Skeletal muscle satellite cell (primary cell): ENCODE results near the gene ST3GAL6.

Source experiments
- H3K27me3 ChIP-seq: 2 replicates; pipeline ENCODE4 v1.7.0; 2013; ENCODE audit warnings: low read length; ENCODE audit not compliant: control insufficient read depth, insufficient read depth
- H3K36me3 ChIP-seq: 2 replicates; pipeline ENCODE4 v1.7.0; 2013; ENCODE audit warnings: mild to moderate bottlenecking, control low read depth, low read length; ENCODE audit not compliant: insufficient read depth
- H3K4me1 ChIP-seq: 2 replicates; pipeline ENCODE4 v1.7.0; 2013; ENCODE audit warnings: low read length; ENCODE audit not compliant: control insufficient read depth, insufficient read depth
- H3K4me2 ChIP-seq: 2 replicates; pipeline ENCODE4 v1.7.0; 2013; ENCODE audit warnings: mild to moderate bottlenecking, low read length
- H3K4me3 ChIP-seq: 2 replicates; pipeline ENCODE4 v1.7.0; 2013; ENCODE audit warnings: low read length
- H3K9ac ChIP-seq: 2 replicates; pipeline ENCODE4 v1.7.0; 2013; ENCODE audit warnings: mild to moderate bottlenecking, low read depth, low read length, moderate library complexity
- H3K9me3 ChIP-seq: replicated peaks from 2 replicates; pipeline ENCODE4 v1.7.0; 2013; ENCODE audit warnings: mild to moderate bottlenecking, control low read depth, low read length

The ST3GAL6 gene

GRCh38 chr3:98807011-98807410, 43.9 kb downstream of the ST3GAL6 start:
- no peak overlapping the region for H3K9ac ChIP-seq
- no peak overlapping the region for H3K4me2 ChIP-seq
- H3K4me3 ChIP-seq, result no peak overlapping the region
- no peaks in the 10 kb centered on the region for H3K4me1 ChIP-seq
- no peaks in the 10 kb centered on the region for H3K9me3 ChIP-seq
- H3K36me3 ChIP-seq, result peaks cover 76% of the 10 kb centered on the region
- no peaks in the 10 kb centered on the region for H3K27me3 ChIP-seq

- H3K27me3 ChIP-seq, result no peaks in the 10 kb centered on the region
- peaks cover 81% of the 10 kb centered on the region for H3K36me3 ChIP-seq
- no peak overlapping the region for H3K4me3 ChIP-seq
- no peaks in the 10 kb centered on the region for H3K9me3 ChIP-seq
- H3K4me1 ChIP-seq, result no peaks in the 10 kb centered on the region
- no peak overlapping the region for H3K4me2 ChIP-seq
- no peak overlapping the region for H3K9ac ChIP-seq
Measured at GRCh38 chr3:98807561-98807960, 44.4 kb downstream of the ST3GAL6 start.

- no peak overlapping the region for H3K4me3 ChIP-seq
- H3K36me3 ChIP-seq, result peaks cover 81% of the 10 kb centered on the region
- H3K9me3 ChIP-seq, result no peaks in the 10 kb centered on the region
- H3K27me3 ChIP-seq, result no peaks in the 10 kb centered on the region
- no peak overlapping the region for H3K4me2 ChIP-seq
- no peaks in the 10 kb centered on the region for H3K4me1 ChIP-seq
- no peak overlapping the region for H3K9ac ChIP-seq
Measured at GRCh38 chr3:98808071-98808470, 44.9 kb downstream of the ST3GAL6 start.

- Histone ChIP-seq H3K4me2 (no peak overlapping the region), H3K9me3 (no peaks in the 10 kb centered on the region), H3K4me1 (peaks cover under 1% of the 10 kb centered on the region), H3K27me3 (no peaks in the 10 kb centered on the region), H3K4me3 (no peak overlapping the region), H3K9ac (no peak overlapping the region), H3K36me3 (peaks cover 92% of the 10 kb centered on the region)
Measured at GRCh38 chr3:98809557-98809956, 46.4 kb downstream of the ST3GAL6 start.

DNA sequence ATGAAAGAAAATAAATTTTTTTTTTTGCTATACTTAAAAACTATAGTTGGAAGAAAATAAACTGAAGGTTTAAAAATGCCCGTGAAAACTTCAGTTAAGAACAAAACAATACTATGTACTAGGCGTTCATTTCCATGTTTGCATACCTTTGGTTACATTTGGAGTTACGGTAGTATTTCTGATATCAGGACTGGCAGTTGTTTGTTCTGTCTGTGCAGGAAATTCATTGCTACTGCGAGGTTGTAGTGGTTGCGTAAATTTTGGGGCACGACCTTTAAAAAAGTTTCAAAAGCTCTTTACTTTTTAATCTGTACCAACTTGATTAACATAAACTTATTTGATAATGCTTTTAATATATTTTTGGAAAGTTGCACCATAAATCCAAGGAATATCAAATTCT, 47.9 kb downstream of the ST3GAL6 start:
- peaks cover 91% of the 10 kb centered on the region for H3K36me3 ChIP-seq

DNA sequence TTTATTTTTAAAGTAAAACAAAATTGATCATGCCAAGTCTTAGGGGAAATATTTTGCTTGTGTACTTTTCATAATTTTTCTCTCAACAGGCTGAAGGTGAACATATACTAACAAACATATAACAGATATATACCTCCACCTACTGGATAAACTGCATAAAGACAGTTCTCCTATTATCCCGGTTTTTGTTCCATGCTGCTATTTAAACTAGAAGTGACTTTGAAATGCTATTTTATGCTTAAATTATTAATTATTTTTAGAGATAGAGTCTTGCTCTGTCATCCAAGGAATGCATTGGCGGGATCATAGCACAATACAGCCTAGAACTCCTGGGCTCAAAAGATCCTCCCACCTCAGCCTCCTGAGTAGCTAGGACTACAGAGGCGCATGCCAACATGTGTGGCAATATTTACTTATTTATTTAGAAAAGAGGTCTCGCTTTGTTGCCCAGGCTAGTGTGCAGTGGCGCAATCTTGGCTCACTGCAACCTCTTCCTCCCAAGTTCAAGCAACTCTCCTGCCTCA, 49.8 kb downstream of the ST3GAL6 start:
- H3K9ac ChIP-seq, result no peak overlapping the region
- peaks cover 16% of the 10 kb centered on the region for H3K4me1 ChIP-seq
- no peaks in the 10 kb centered on the region for H3K27me3 ChIP-seq
- peaks cover 91% of the 10 kb centered on the region for H3K36me3 ChIP-seq
- no peaks in the 10 kb centered on the region for H3K9me3 ChIP-seq
- H3K4me2 ChIP-seq, result no peak overlapping the region
- H3K4me3 ChIP-seq, result no peak overlapping the region

More for the DNA sequence above, 47.9 kb downstream of the ST3GAL6 start:
- Histone ChIP-seq H3K4me3 (no peak overlapping the region), H3K4me1 (peaks cover 15% of the 10 kb centered on the region), H3K4me2 (no peak overlapping the region), H3K27me3 (no peaks in the 10 kb centered on the region), H3K9ac (no peak overlapping the region), H3K9me3 (no peaks in the 10 kb centered on the region)

GRCh38 chr3:98814817-98815420, 51.8 kb downstream of the ST3GAL6 start:
- peaks cover 91% of the 10 kb centered on the region for H3K36me3 ChIP-seq
- H3K9ac ChIP-seq, result peak overlapping the region; percentile 6
- no peaks in the 10 kb centered on the region for H3K27me3 ChIP-seq
- H3K4me2 ChIP-seq, result no peak overlapping the region
- H3K9me3 ChIP-seq, result no peaks in the 10 kb centered on the region
- no peak overlapping the region for H3K4me3 ChIP-seq
- peaks cover 16% of the 10 kb centered on the region for H3K4me1 ChIP-seq

GRCh38 chr3:98817547-98818041, 54.5 kb downstream of the ST3GAL6 start:
- peaks cover 90% of the 10 kb centered on the region for H3K36me3 ChIP-seq
- H3K4me1 ChIP-seq, result peaks cover 16% of the 10 kb centered on the region
- no peak overlapping the region for H3K9ac ChIP-seq
- no peaks in the 10 kb centered on the region for H3K9me3 ChIP-seq
- H3K27me3 ChIP-seq, result no peaks in the 10 kb centered on the region
- no peak overlapping the region for H3K4me3 ChIP-seq
- H3K4me2 ChIP-seq, result no peak overlapping the region

- Histone ChIP-seq H3K4me3 (no peak overlapping the region), H3K27me3 (no peaks in the 10 kb centered on the region), H3K9me3 (no peaks in the 10 kb centered on the region), H3K4me1 (peaks cover 8% of the 10 kb centered on the region), H3K36me3 (peaks cover 86% of the 10 kb centered on the region), H3K4me2 (no peak overlapping the region), H3K9ac (no peak overlapping the region)
Measured at GRCh38 chr3:98821063-98821462, 57.9 kb downstream of the ST3GAL6 start.

GRCh38 chr3:98823791-98824190, 60.7 kb downstream of the ST3GAL6 start:
- Histone ChIP-seq H3K27me3 (no peaks in the 10 kb centered on the region), H3K9me3 (no peaks in the 10 kb centered on the region)

GRCh38 chr3:98824256-98824655, 61.1 kb downstream of the ST3GAL6 start:
- Histone ChIP-seq H3K9ac (no peak overlapping the region), H3K27me3 (no peaks in the 10 kb centered on the region), H3K4me2 (no peak overlapping the region), H3K4me3 (no peak overlapping the region), H3K4me1 (peaks cover 7% of the 10 kb centered on the region), H3K9me3 (no peaks in the 10 kb centered on the region), H3K36me3 (peaks cover 61% of the 10 kb centered on the region)

More at GRCh38 chr3:98823791-98824190, 60.7 kb downstream of the ST3GAL6 start:
- Histone ChIP-seq H3K9ac (no peak overlapping the region), H3K4me1 (peaks cover 7% of the 10 kb centered on the region), H3K4me3 (no peak overlapping the region), H3K36me3 (peaks cover 66% of the 10 kb centered on the region), H3K4me2 (no peak overlapping the region)

DNA sequence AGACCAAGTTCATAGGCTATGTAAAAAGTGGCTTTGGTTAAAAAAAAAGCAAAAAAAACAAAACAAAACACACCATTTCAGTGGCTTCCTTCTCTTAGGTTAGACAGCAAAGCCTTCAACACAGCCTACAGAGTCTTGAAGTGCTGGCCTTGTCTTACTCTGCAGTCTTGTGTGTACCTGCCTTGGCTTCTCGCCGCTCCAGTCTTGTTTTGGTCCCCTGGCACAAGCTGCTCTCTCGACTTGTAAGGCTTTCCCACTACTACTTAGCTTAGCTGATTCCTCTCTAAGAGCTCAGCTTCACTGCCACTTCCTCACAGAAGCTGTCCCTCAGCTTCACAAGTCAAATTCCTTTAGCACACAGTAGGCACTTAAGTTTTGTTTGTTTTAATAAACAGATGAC, 63.0 kb downstream of the ST3GAL6 start:
- H3K4me1 ChIP-seq, result peaks cover 7% of the 10 kb centered on the region
- no peaks in the 10 kb centered on the region for H3K27me3 ChIP-seq
- H3K4me3 ChIP-seq, result no peak overlapping the region
- H3K9me3 ChIP-seq, result no peaks in the 10 kb centered on the region
- peaks cover 45% of the 10 kb centered on the region for H3K36me3 ChIP-seq
- no peak overlapping the region for H3K4me2 ChIP-seq
- no peak overlapping the region for H3K9ac ChIP-seq
